Fibroblast of lung (primary cell): Measurements from ENCODE around the gene SYT17. TPM values are rescaled to one million over a fixed set of nuclear protein-coding genes. Genes with fewer than 3 reads are reported as not detected.

Source experiments
- DNase-seq, 2 donors: peaks; one replicate each; pipeline versions ENCODE4 v3.0.0 to v3.0.0-alpha.2; 2010; ENCODE audit warnings: low read depth in 2 of 2
- H2AFZ ChIP-seq: 2 replicates; pipeline ENCODE4 v1.5.1; 2012; ENCODE audit warnings: low read length, control low read depth, inconsistent platforms
- H3K27ac ChIP-seq: 2 replicates; pipeline ENCODE4 v1.5.1; 2011; ENCODE audit warnings: low read length, control low read depth; ENCODE audit not compliant: insufficient read depth
- H3K27me3 ChIP-seq: 2 replicates; pipeline ENCODE4 v1.5.1; 2011; ENCODE audit warnings: mild to moderate bottlenecking, low read length; ENCODE audit not compliant: control insufficient read depth, insufficient read depth
- H3K36me3 ChIP-seq: 2 replicates; pipeline ENCODE4 v1.5.1; 2011; ENCODE audit warnings: low read length; ENCODE audit not compliant: control insufficient read depth, insufficient read depth
- H3K4me1 ChIP-seq: 2 replicates; pipeline ENCODE4 v1.5.1; 2011; ENCODE audit warnings: low read length; ENCODE audit not compliant: control insufficient read depth, insufficient read depth; ENCODE audit errors: extremely low read depth
- H3K4me2 ChIP-seq: 2 replicates; pipeline ENCODE4 v1.5.1; 2011; ENCODE audit warnings: low read length, control low read depth; ENCODE audit not compliant: insufficient read depth; ENCODE audit errors: extremely low read depth
- H3K4me3 ChIP-seq, 4 experiments: fragments of 200-600 bp in 1 of 4; sonication (generic) in 1 of 4; replicated peaks in 1 of 4; 2 replicates each; pipeline ENCODE4 v1.5.1; 2011 to 2016; ENCODE audit warnings: low read length in 4 of 4, low read depth in 3 of 4, mild to moderate bottlenecking in 3 of 4, control low read depth in 2 of 4, inconsistent platforms in 1 of 4, mixed read lengths in 1 of 4; ENCODE audit not compliant: insufficient read depth in 1 of 4; ENCODE audit errors: control extremely low read depth in 1 of 4
- H3K79me2 ChIP-seq: 2 replicates; pipeline ENCODE4 v1.5.1; 2012; ENCODE audit warnings: mild to moderate bottlenecking, low read length, inconsistent platforms; ENCODE audit not compliant: control insufficient read depth, insufficient read depth
- H3K9ac ChIP-seq: 2 replicates; pipeline ENCODE4 v1.5.1; 2011; ENCODE audit warnings: mild to moderate bottlenecking, low read length, control low read depth; ENCODE audit not compliant: insufficient read depth
- H3K9me3 ChIP-seq: 2 replicates; pipeline ENCODE4 v1.5.1; 2012; ENCODE audit warnings: low read depth, low read length; ENCODE audit not compliant: control insufficient read depth, insufficient read depth
- H4K20me1 ChIP-seq: 2 replicates; pipeline ENCODE4 v1.5.1; 2011; ENCODE audit warnings: low read length; ENCODE audit not compliant: control insufficient read depth, insufficient read depth; ENCODE audit errors: extremely low read depth
- CTCF ChIP-seq, 2 donors: IDR thresholded peaks in 1 of 2; conservative IDR thresholded peaks in 1 of 2; 1 replicate in 1 of 2; 2 replicates in 1 of 2; pipeline ENCODE4 v1.5.1; 2011 to 2012; ENCODE audit warnings: low read length in 2 of 2, control low read depth in 1 of 2, inconsistent platforms in 1 of 2, low read depth in 1 of 2, mild to moderate bottlenecking in 1 of 2
- EZH2 ChIP-seq: IDR thresholded peaks from 2 replicates; pipeline ENCODE4 v1.5.1; 2012; ENCODE audit warnings: low read length, control low read depth, mild to moderate bottlenecking; ENCODE audit errors: missing control alignments
- polyA plus RNA-seq, 2 donors: library from polyadenylated mRNA; depleted of rRNA in 1 of 2; stranded (reverse) in 1 of 2; unstranded in 1 of 2; fragments of >200 nt; gene quantifications; 2 replicates each; pipeline ENCODE4 v1.2.1, GENCODE V29; 2011 to 2012; ENCODE audit warnings: missing spikeins in 1 of 2
- total RNA-seq: library from RNA; depleted of rRNA; stranded (reverse); fragments of >200 nt; gene quantifications from 2 replicates; pipeline ENCODE4 v1.2.1, GENCODE V29; 2014

SYT17 gene
- total and polyA plus RNA-seq, 2 donors (not counting 1 experiment from before 2014, with no cell fraction given): 0.33 TPM; not detected in 1

GRCh38 chr16:19297454-19297853 is 129.4 kb downstream of the SYT17 start:
- no peak overlapping the region for H3K4me2 ChIP-seq
- no peaks in the 10 kb centered on the region for H3K9me3 ChIP-seq
- H3K27me3 ChIP-seq: no peaks in the 10 kb centered on the region
- H3K27ac ChIP-seq: no peak overlapping the region
- H3K36me3 ChIP-seq: no peaks in the 10 kb centered on the region
- H3K4me3 ChIP-seq: no peak overlapping the region
- no peaks in the 10 kb centered on the region for H4K20me1 ChIP-seq
- no peaks in the 10 kb centered on the region for H3K4me1 ChIP-seq
- H3K9ac ChIP-seq: no peak overlapping the region
- H2AFZ ChIP-seq: no peak overlapping the region
- DNase-seq: no peak
- no peaks in the 10 kb centered on the region for H3K79me2 ChIP-seq
- TF ChIP-seq CTCF (conservative IDR thresholded peaks at IDR 0.05 in 1 of 2, IDR thresholded peaks at IDR 0.05 in 1 of 2; ENCODE audit: low read depth in 1 of 2, low read length in 2 of 2) (no peak), EZH2 (no peak)

- no peaks in the 10 kb centered on the region for H4K20me1 ChIP-seq
- TF ChIP-seq EZH2 (no peak), CTCF (conservative IDR thresholded peaks at IDR 0.05 in 1 of 2, IDR thresholded peaks at IDR 0.05 in 1 of 2; ENCODE audit: low read depth in 1 of 2, low read length in 2 of 2) (no peak)
- DNase-seq: no peak
- H3K9ac ChIP-seq: no peak overlapping the region
- H3K27me3 ChIP-seq: no peaks in the 10 kb centered on the region
- H3K4me1 ChIP-seq: no peaks in the 10 kb centered on the region
- H3K9me3 ChIP-seq: no peaks in the 10 kb centered on the region
- no peak overlapping the region for H3K4me2 ChIP-seq
- H3K27ac ChIP-seq: no peak overlapping the region
- H3K4me3 ChIP-seq: no peak overlapping the region
- H3K36me3 ChIP-seq: no peaks in the 10 kb centered on the region
- H2AFZ ChIP-seq: no peak overlapping the region
- H3K79me2 ChIP-seq: no peaks in the 10 kb centered on the region
These were observed 131.5 kb downstream of the SYT17 start for GRCh38 chr16:19299565-19299964.

- Histone ChIP-seq H2AFZ (no peak overlapping the region), H3K36me3 (no peaks in the 10 kb centered on the region), H3K9me3 (no peaks in the 10 kb centered on the region), H3K27ac (no peak overlapping the region), H3K4me2 (no peak overlapping the region), H3K4me1 (no peaks in the 10 kb centered on the region), H4K20me1 (no peaks in the 10 kb centered on the region), H3K27me3 (no peaks in the 10 kb centered on the region), H3K9ac (no peak overlapping the region), H3K79me2 (no peaks in the 10 kb centered on the region), H3K4me3 (no peak overlapping the region)
- TF ChIP-seq EZH2: no peak
- TF ChIP-seq CTCF (conservative IDR thresholded peaks at IDR 0.05 in 1 of 2, IDR thresholded peaks at IDR 0.05 in 1 of 2; ENCODE audit: low read depth in 1 of 2, low read length in 2 of 2): no peak
- no peak for DNase-seq
These were observed 133.9 kb downstream of the SYT17 start for GRCh38 chr16:19301931-19302330.
